Natural killer cell (primary cell): Measurements from ENCODE around the gene TRABD. TPM values are rescaled to one million over a fixed set of nuclear protein-coding genes. Genes with fewer than 3 reads are reported as not detected.

ENCODE experiments used
- ATAC-seq, 3 donors: fragments of 150-1000 bp in 2 of 3; fragments of 200-7000 bp in 1 of 3; cut with Tn5 transposase; 1 replicate in 1 of 3; 2 replicates in 2 of 3; pipeline ENCODE4 v1.10.0; 2021; ENCODE audit warnings: mild to moderate bottlenecking in 2 of 3, moderate library complexity in 2 of 3
- DNase-seq, 2 donors: peaks; one replicate each; pipeline versions ENCODE4 v3.0.0 to v3.0.0-alpha.2; 2013 to 2021; ENCODE audit warnings: mixed read lengths in 1 of 2
- H3K27ac ChIP-seq: one replicate; pipeline ENCODE4 v1.5.1; 2013; ENCODE audit warnings: mild to moderate bottlenecking, low read length
- H3K27me3 ChIP-seq: one replicate; pipeline ENCODE4 v1.6.1; 2013; ENCODE audit warnings: low read length; ENCODE audit not compliant: control insufficient read depth, insufficient read depth
- H3K36me3 ChIP-seq: one replicate; pipeline ENCODE4 v1.6.1; 2013; ENCODE audit warnings: low read length; ENCODE audit not compliant: control insufficient read depth, insufficient read depth
- H3K4me1 ChIP-seq: one replicate; pipeline ENCODE4 v1.6.1; 2013; ENCODE audit warnings: low read length; ENCODE audit not compliant: control insufficient read depth, insufficient read depth
- H3K4me3 ChIP-seq: one replicate; pipeline ENCODE4 v1.5.1; 2013; ENCODE audit warnings: low read length
- H3K9me3 ChIP-seq: one replicate; pipeline ENCODE4 v1.6.1; 2013; ENCODE audit warnings: low read length; ENCODE audit not compliant: control insufficient read depth, insufficient read depth
- H3K27ac Mint-ChIP-seq, 2 donors: one replicate each; pipeline ENCODE4 v1.8.0; 2022; ENCODE audit warnings: mild to moderate bottlenecking in 2 of 2, mixed read lengths in 2 of 2, moderate library complexity in 1 of 2
- H3K27me3 Mint-ChIP-seq, 2 donors: one replicate each; pipeline ENCODE4 v1.8.0; 2022; ENCODE audit warnings: low read depth in 2 of 2, mixed read lengths in 2 of 2
- H3K36me3 Mint-ChIP-seq: one replicate; pipeline ENCODE4 v1.8.0; 2022; ENCODE audit warnings: mixed read lengths
- H3K4me1 Mint-ChIP-seq, 2 donors: one replicate each; pipeline ENCODE4 v1.8.0; 2022; ENCODE audit warnings: mixed read lengths in 2 of 2
- H3K4me3 Mint-ChIP-seq: one replicate; pipeline ENCODE4 v1.8.0; 2022; ENCODE audit warnings: mild to moderate bottlenecking, moderate library complexity, mixed read lengths
- H3K9me3 Mint-ChIP-seq, 2 donors: one replicate each; pipeline ENCODE4 v1.8.0; 2022; ENCODE audit warnings: mixed read lengths in 2 of 2
- CTCF ChIP-seq: fragments of 200-600 bp; IDR thresholded peaks from one replicate; pipeline ENCODE4 v1.8.0; 2022; ENCODE audit warnings: antibody characterized with exemption
- WGBS: methylation state at CpG from one replicate; pipeline ENCODE4 v1.1.7; 2013; ENCODE audit warnings: missing lambda C conversion rate; ENCODE audit not compliant: insufficient coverage; 5-methylcytosine and 5-hydroxymethylcytosine counted together
- intact Hi-C: fragments of 100-400 bp; cut with micrococcal nuclease; formaldehyde crosslinking; loops from one replicate; pipeline ENCODE4 v1.14.2; 2022
- total RNA-seq, 4 donors: library from RNA; stranded (reverse); fragments of 120-200 nt in 1 of 4; gene quantifications; one replicate each; pipeline versions ENCODE4 v1.2.3 to v1.2.4, GENCODE V29; 2013 to 2022

Gene TRABD
- total RNA-seq, 3 donors from 2014 or later (not counting 1 experiment from before 2014, with no cell fraction given): 129 to 138 (median 132) TPM

- DNase-seq: no peak
- Mint-ChIP-seq H3K4me3 (no peak overlapping the region), H3K27me3 (no peaks in the 10 kb centered on the region), H3K36me3 (peaks cover 7% of the 10 kb centered on the region), H3K9me3 (no peaks in the 10 kb centered on the region), H3K27ac (no peak overlapping the region), H3K4me1 (peaks cover 0 to 11% of the 10 kb centered on the region in 2 donors)
- Histone ChIP-seq H3K9me3 (no peaks in the 10 kb centered on the region), H3K27me3 (no peaks in the 10 kb centered on the region), H3K36me3 (peaks cover 53% of the 10 kb centered on the region), H3K4me3 (no peak overlapping the region), H3K4me1 (no peaks in the 10 kb centered on the region), H3K27ac (no peak overlapping the region)
- WGBS: 94% methylated on average over 18 of the region's 18 CpGs
- no peak for TF ChIP-seq CTCF
- ATAC-seq: peak in 1 of 3 donors; percentile 8
- intact Hi-C loops: no loop called here
Measured at GRCh38 chr22:50226875-50227165, 41.1 kb downstream of the TRABD start.

- H3K4me1 ChIP-seq: no peaks in the 10 kb centered on the region
- TF ChIP-seq CTCF: no peak
- H3K9me3 Mint-ChIP-seq: no peaks in the 10 kb centered on the region
- H3K36me3 ChIP-seq: peaks cover 48% of the 10 kb centered on the region
- intact Hi-C loops: no loop called here
- no peaks in the 10 kb centered on the region for H3K27me3 ChIP-seq
- ATAC-seq (no peak), DNase-seq (no peak)
- no peak overlapping the region for H3K4me3 ChIP-seq
- H3K36me3 Mint-ChIP-seq: peaks cover 7% of the 10 kb centered on the region
- no peak overlapping the region for H3K27ac ChIP-seq
- H3K9me3 ChIP-seq: no peaks in the 10 kb centered on the region
- H3K27me3 Mint-ChIP-seq: no peaks in the 10 kb centered on the region
- no peak overlapping the region for H3K27ac Mint-ChIP-seq
- H3K4me1 Mint-ChIP-seq: peaks cover 0 to 11% of the 10 kb centered on the region in 2 donors
- WGBS: 94% methylated on average over 25 of the region's 25 CpGs
- no peak overlapping the region for H3K4me3 Mint-ChIP-seq
Measured at GRCh38 chr22:50227579-50228215, 42.0 kb downstream of the TRABD start.

GRCh38 chr22:50228366-50228765 lies 42.7 kb downstream of the TRABD start:
- peak overlapping the region in 1 of 2 donors; percentile 65 for H3K27ac Mint-ChIP-seq
- H3K4me1 Mint-ChIP-seq: peaks cover 0 to 11% of the 10 kb centered on the region in 2 donors
- 94% methylated on average over 9 of the region's 9 CpGs for WGBS
- H3K9me3 Mint-ChIP-seq: no peaks in the 10 kb centered on the region
- Histone ChIP-seq H3K9me3 (no peaks in the 10 kb centered on the region), H3K27me3 (no peaks in the 10 kb centered on the region), H3K4me1 (no peaks in the 10 kb centered on the region), H3K36me3 (peaks cover 49% of the 10 kb centered on the region), H3K4me3 (no peak overlapping the region), H3K27ac (no peak overlapping the region)
- H3K27me3 Mint-ChIP-seq: no peaks in the 10 kb centered on the region
- no peak for DNase-seq
- no peak for TF ChIP-seq CTCF
- H3K36me3 Mint-ChIP-seq: peaks cover 7% of the 10 kb centered on the region
- intact Hi-C loops: no loop called here
- H3K4me3 Mint-ChIP-seq: no peak overlapping the region
- ATAC-seq: no peak

- Mint-ChIP-seq H3K27me3 (no peaks in the 10 kb centered on the region), H3K27ac (peak overlapping the region in 1 of 2 donors; percentile 65), H3K9me3 (no peaks in the 10 kb centered on the region), H3K4me3 (no peak overlapping the region), H3K36me3 (peaks cover under 1% of the 10 kb centered on the region), H3K4me1 (peaks cover 7 to 19% of the 10 kb centered on the region in 2 donors)
- no peaks in the 10 kb centered on the region for H3K4me1 ChIP-seq
- DNase-seq (no peak), ATAC-seq (no peak)
- H3K9me3 ChIP-seq: no peaks in the 10 kb centered on the region
- intact Hi-C loops: no loop called here
- 98% methylated on average over 15 of the region's 16 CpGs for WGBS
- TF ChIP-seq CTCF: no peak
- H3K27me3 ChIP-seq: no peaks in the 10 kb centered on the region
- peaks cover 45% of the 10 kb centered on the region for H3K36me3 ChIP-seq
- H3K27ac ChIP-seq: no peak overlapping the region
- H3K4me3 ChIP-seq: no peak overlapping the region
Measured at GRCh38 chr22:50229370-50229769, 43.7 kb downstream of the TRABD start.
